AG04450 (cell line): Measurements from ENCODE around the gene HECW1. TPM values are rescaled to one million over a fixed set of nuclear protein-coding genes. Genes with fewer than 3 reads are reported as not detected.

Experiments used
- CTCF ChIA-PET: fragments of 300-600, 350-600 bp; formaldehyde crosslinking; extraction: SDS; loops from one replicate; lab custom pipeline; 2022; ENCODE audit warnings: antibody characterized with exemption, inconsistent platforms; lab: Charles Lee
- POLR2A ChIA-PET: fragments of 350-600 bp; formaldehyde crosslinking; extraction: SDS; loops from one replicate; lab custom pipeline; 2021; ENCODE audit warnings: antibody characterized with exemption, inconsistent platforms; lab: Yijun Ruan, JAX
- DNase-seq: peaks from one replicate; pipeline ENCODE4 v3.0.0-alpha.2; 2011; ENCODE audit warnings: low read depth, low spot score
- H3K27ac ChIP-seq: one replicate; pipeline ENCODE4 v1.5.1; 2012; ENCODE audit warnings: low read depth, low read length, control low read depth
- H3K27me3 ChIP-seq: one replicate; pipeline ENCODE4 v1.6.0; 2012; ENCODE audit warnings: low read length; ENCODE audit not compliant: control insufficient read depth, insufficient read depth
- H3K4me3 ChIP-seq: 2 replicates; pipeline ENCODE4 v1.5.1; 2011; ENCODE audit warnings: mild to moderate bottlenecking, low read depth, low read length, control low read depth
- H3K9me3 ChIP-seq: 2 replicates; pipeline ENCODE4 v1.5.1; 2012; ENCODE audit warnings: low read length; ENCODE audit not compliant: control insufficient read depth, insufficient read depth
- CTCF ChIP-seq: IDR thresholded peaks from 2 replicates; pipeline ENCODE4 v1.5.1; 2011; ENCODE audit warnings: low read depth, low read length, control low read depth, inconsistent platforms
- polyA plus RNA-seq: library from polyadenylated mRNA; depleted of rRNA; stranded (reverse); fragments of >200 nt; gene quantifications from 2 replicates; pipeline ENCODE4 v1.2.3, GENCODE V29; 2011

HECW1 gene
- polyA plus RNA-seq, 1 experiment, result 2.6 TPM

GRCh38 chr7:43385309-43385680 lies 272.8 kb downstream of the HECW1 start:
- Histone ChIP-seq H3K27me3 (no peaks in the 10 kb centered on the region), H3K9me3 (no peaks in the 10 kb centered on the region), H3K27ac (no peak overlapping the region), H3K4me3 (no peak overlapping the region)
- ChIA-PET POLR2A (no interaction called here), CTCF (interaction anchor here (0.7 kb wide), 2 partner anchors 65 to 197 kb away, joined by 5 read pairs; partner anchors contain the start of gene STK17A)
- TF ChIP-seq CTCF, result no peak
- DNase-seq, result no peak

GRCh38 chr7:43385856-43386255 lies 273.4 kb downstream of the HECW1 start:
- no peak for TF ChIP-seq CTCF
- no peak for DNase-seq
- H3K9me3 ChIP-seq, result no peaks in the 10 kb centered on the region
- no peaks in the 10 kb centered on the region for H3K27me3 ChIP-seq
- POLR2A ChIA-PET, result no interaction called here
- CTCF ChIA-PET, result no interaction called here
- no peak overlapping the region for H3K4me3 ChIP-seq
- H3K27ac ChIP-seq, result no peak overlapping the region

GRCh38 chr7:43387932-43388331 lies 275.5 kb downstream of the HECW1 start:
- POLR2A ChIA-PET, result interaction anchor here (0.6 kb wide), 1 partner anchor 304 kb away, joined by 3 read pairs; no protein-coding TSS in a partner anchor
- no peak for TF ChIP-seq CTCF
- Histone ChIP-seq H3K4me3 (no peak overlapping the region), H3K27me3 (no peaks in the 10 kb centered on the region), H3K27ac (no peak overlapping the region), H3K9me3 (no peaks in the 10 kb centered on the region)
- DNase-seq, result no peak
- CTCF ChIA-PET, result interaction anchor here (0.5 kb wide), 1 partner anchor 105 kb away, joined by 3 read pairs; no protein-coding TSS in a partner anchor

GRCh38 chr7:43390576-43390975 lies 278.1 kb downstream of the HECW1 start:
- POLR2A ChIA-PET, result no interaction called here
- no peak for DNase-seq
- CTCF ChIA-PET, result no interaction called here
- H3K27me3 ChIP-seq, result no peaks in the 10 kb centered on the region
- no peaks in the 10 kb centered on the region for H3K9me3 ChIP-seq
- H3K27ac ChIP-seq, result no peak overlapping the region
- no peak for TF ChIP-seq CTCF
- H3K4me3 ChIP-seq, result no peak overlapping the region

- no peaks in the 10 kb centered on the region for H3K27me3 ChIP-seq
- ChIA-PET CTCF (no interaction called here), POLR2A (no interaction called here)
- TF ChIP-seq CTCF, result no peak
- H3K4me3 ChIP-seq, result no peak overlapping the region
- no peak for DNase-seq
- no peak overlapping the region for H3K27ac ChIP-seq
- H3K9me3 ChIP-seq, result no peaks in the 10 kb centered on the region
These were observed 279.1 kb downstream of the HECW1 start for GRCh38 chr7:43391518-43391917.
